OCI-LY7 (cell line): ENCODE measurements around the gene FMNL3. TPM values are rescaled to one million over a fixed set of nuclear protein-coding genes. Genes with fewer than 3 reads are reported as not detected.
A peak's percentile ranks its signal among the peaks of the same experiment; 100 is the strongest.

Source experiments
- BruUV-seq: library from RNA; stranded (reverse); fragments of 400-500 nt; replicated peaks from 2 replicates; lab custom pipeline; 2021; lab: Mats Ljungman, UMichigan
- CTCF ChIA-PET: fragments of 300-600 bp; sonication (Branson Sonifier 250); formaldehyde crosslinking; loops from one replicate; lab custom pipeline; 2022; ENCODE audit warnings: antibody characterized with exemption; ENCODE audit not compliant: unreplicated experiment; lab: Charles Lee
- POLR2A ChIA-PET: fragments of 300-600 bp; sonication (Branson Sonifier 250); formaldehyde crosslinking; loops from one replicate; lab custom pipeline; 2022; ENCODE audit warnings: antibody characterized with exemption; lab: Charles Lee
- DNase-seq: peaks from one replicate; pipeline ENCODE4 v3.0.0-alpha.2; 2015; ENCODE audit warnings: low spot score
- H2AFZ ChIP-seq: fragments of 200-600 bp; sonication (generic), shearing (Covaris generic); 2 replicates; pipeline ENCODE4 v1.6.1; 2014; ENCODE audit warnings: mild to moderate bottlenecking, antibody characterized with exemption, low read length, moderate library complexity
- H3K27ac ChIP-seq: fragments of 200-600 bp; sonication (generic); 2 replicates; pipeline ENCODE4 v1.5.1; 2014; ENCODE audit warnings: mixed run types, low read depth, mild to moderate bottlenecking, moderate library complexity, low read length, inconsistent platforms; ENCODE audit not compliant: poor library complexity, severe bottlenecking
- H3K36me3 ChIP-seq: fragments of 200-600 bp; sonication (generic); 2 replicates; pipeline ENCODE4 v1.6.1; 2014; ENCODE audit warnings: mild to moderate bottlenecking, antibody characterized with exemption, low read length, moderate library complexity, mixed read lengths; ENCODE audit not compliant: insufficient read depth
- H3K4me1 ChIP-seq: fragments of 200-600 bp; sonication (generic); 2 replicates; pipeline ENCODE4 v1.5.1; 2014; ENCODE audit warnings: mild to moderate bottlenecking, low read length; ENCODE audit not compliant: insufficient read depth, poor library complexity, severe bottlenecking
- H3K4me2 ChIP-seq: fragments of 200-600 bp; sonication (generic); 2 replicates; pipeline ENCODE4 v1.6.1; 2014; ENCODE audit warnings: mild to moderate bottlenecking, low read length
- H3K4me3 ChIP-seq: fragments of 200-600 bp; sonication (generic); 2 replicates; pipeline ENCODE4 v1.5.1; 2014; ENCODE audit warnings: mild to moderate bottlenecking, low read depth, low read length; ENCODE audit not compliant: poor library complexity, severe bottlenecking
- H3K79me2 ChIP-seq: fragments of 200-600 bp; sonication (generic); 2 replicates; pipeline ENCODE4 v1.6.1; 2016; ENCODE audit warnings: low read depth, mild to moderate bottlenecking, low read length, moderate library complexity, mixed read lengths; ENCODE audit not compliant: insufficient read depth
- H3K9me2 ChIP-seq: fragments of 200-600 bp; sonication (generic); 2 replicates; pipeline ENCODE4 v1.6.1; 2016; ENCODE audit warnings: mild to moderate bottlenecking, low read length, mixed read lengths; ENCODE audit not compliant: insufficient read depth
- H3K9me3 ChIP-seq: fragments of 200-600 bp; sonication (generic); 2 replicates; pipeline ENCODE4 v1.6.1; 2014; ENCODE audit warnings: mild to moderate bottlenecking, mixed run types, low read length, mixed read lengths
- H4K20me1 ChIP-seq: fragments of 200-600 bp; sonication (generic); 2 replicates; pipeline ENCODE4 v1.6.1; 2014; ENCODE audit warnings: mild to moderate bottlenecking, antibody characterized with exemption, low read length, moderate library complexity, mixed read lengths; ENCODE audit not compliant: insufficient read depth
- EZH2phosphoT487 ChIP-seq: fragments of 200-600 bp; sonication (generic); IDR thresholded peaks from 2 replicates; pipeline ENCODE4 v1.6.1; 2018; ENCODE audit warnings: low read depth, borderline replicate concordance, mild to moderate bottlenecking, mixed run types, antibody characterized with exemption, low read length, moderate library complexity, mixed read lengths
- intact Hi-C: fragments of 100-400 bp; cut with micrococcal nuclease; formaldehyde crosslinking; loops from one replicate; pipeline ENCODE4 v1.10.0; 2022; ENCODE audit not compliant: unreplicated experiment
- total RNA-seq, 2 experiments: library from RNA; depleted of rRNA in 1 of 2; stranded (reverse); fragments of >200 nt in 1 of 2; shearing (Covaris generic) in 1 of 2; gene quantifications; 2 replicates each; pipeline ENCODE4 v1.2.3, GENCODE V29; 2014 to 2022
- TF ChIP-seq, protein P1 (sequence below): fragments of 200-600 bp; sonication (generic); conservative IDR thresholded peaks from 2 replicates; pipeline ENCODE4 v1.5.1; 2014; ENCODE audit warnings: mild to moderate bottlenecking, antibody characterized with exemption, low read length, moderate library complexity, mixed read lengths

The FMNL3 gene
- total RNA-seq, 2 experiments from 2014 or later, result 13.8 to 28.7 TPM

GRCh38 chr12:49626836-49627235 is 80.4 kb downstream of the FMNL3 start:
- no peaks in the 10 kb centered on the region for H3K36me3 ChIP-seq
- H3K9me2 ChIP-seq, result no peaks in the 10 kb centered on the region
- no peak overlapping the region for H2AFZ ChIP-seq
- no peak for DNase-seq
- no TSS peak for BruUV-seq
- no peak for TF ChIP-seq EZH2phosphoT487
- TF ChIP-seq, protein P1, sequence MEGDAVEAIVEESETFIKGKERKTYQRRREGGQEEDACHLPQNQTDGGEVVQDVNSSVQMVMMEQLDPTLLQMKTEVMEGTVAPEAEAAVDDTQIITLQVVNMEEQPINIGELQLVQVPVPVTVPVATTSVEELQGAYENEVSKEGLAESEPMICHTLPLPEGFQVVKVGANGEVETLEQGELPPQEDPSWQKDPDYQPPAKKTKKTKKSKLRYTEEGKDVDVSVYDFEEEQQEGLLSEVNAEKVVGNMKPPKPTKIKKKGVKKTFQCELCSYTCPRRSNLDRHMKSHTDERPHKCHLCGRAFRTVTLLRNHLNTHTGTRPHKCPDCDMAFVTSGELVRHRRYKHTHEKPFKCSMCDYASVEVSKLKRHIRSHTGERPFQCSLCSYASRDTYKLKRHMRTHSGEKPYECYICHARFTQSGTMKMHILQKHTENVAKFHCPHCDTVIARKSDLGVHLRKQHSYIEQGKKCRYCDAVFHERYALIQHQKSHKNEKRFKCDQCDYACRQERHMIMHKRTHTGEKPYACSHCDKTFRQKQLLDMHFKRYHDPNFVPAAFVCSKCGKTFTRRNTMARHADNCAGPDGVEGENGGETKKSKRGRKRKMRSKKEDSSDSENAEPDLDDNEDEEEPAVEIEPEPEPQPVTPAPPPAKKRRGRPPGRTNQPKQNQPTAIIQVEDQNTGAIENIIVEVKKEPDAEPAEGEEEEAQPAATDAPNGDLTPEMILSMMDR, result no peak
- H3K9me3 ChIP-seq, result no peaks in the 10 kb centered on the region
- H3K27ac ChIP-seq, result no peak overlapping the region
- H3K4me1 ChIP-seq, result peaks cover 18% of the 10 kb centered on the region
- no peaks in the 10 kb centered on the region for H3K79me2 ChIP-seq
- no peak overlapping the region for H3K4me2 ChIP-seq
- intact Hi-C loops, result loop anchor here (5.0 kb wide), 1 partner anchor 200 kb away; the partner anchor contains the start of gene NCKAP5L
- CTCF ChIA-PET, result no interaction called here
- POLR2A ChIA-PET, result no interaction called here
- no peaks in the 10 kb centered on the region for H4K20me1 ChIP-seq
- no peak overlapping the region for H3K4me3 ChIP-seq

GRCh38 chr12:49626169-49626835 is 80.9 kb downstream of the FMNL3 start:
- Histone ChIP-seq H3K36me3 (no peaks in the 10 kb centered on the region), H3K4me3 (no peak overlapping the region), H2AFZ (no peak overlapping the region), H3K4me2 (no peak overlapping the region), H3K27ac (no peak overlapping the region), H3K9me3 (no peaks in the 10 kb centered on the region), H4K20me1 (no peaks in the 10 kb centered on the region), H3K79me2 (no peaks in the 10 kb centered on the region), H3K9me2 (no peaks in the 10 kb centered on the region), H3K4me1 (peaks cover 23% of the 10 kb centered on the region)
- POLR2A ChIA-PET, result no interaction called here
- no peak for DNase-seq
- TF ChIP-seq EZH2phosphoT487, result no peak
- TF ChIP-seq, protein P1, result peak; percentile 48
- no TSS peak for BruUV-seq
- intact Hi-C loops, result loop anchor here (5.0 kb wide), 1 partner anchor 201 kb away; the partner anchor contains the start of gene NCKAP5L
- CTCF ChIA-PET, result interaction anchor here (0.8 kb wide), 1 partner anchor 12 kb away, joined by 3 read pairs; no protein-coding TSS in a partner anchor
